Adrenal gland (tissue), 5 donors: ENCODE measurements around the gene SECISBP2.

Source experiments
- CTCF ChIP-seq, 6 experiments: fragments of 450-650 bp in 4 of 6; fragments of 200-600 bp in 2 of 6; sonication (generic) in 1 of 6; IDR thresholded peaks; 1 replicate in 5 of 6; 2 replicates in 1 of 6; pipeline versions ENCODE4 v1.5.1 to v1.8.0; 2016 to 2021; ENCODE audit warnings: antibody characterized with exemption in 6 of 6, mild to moderate bottlenecking in 2 of 6, moderate library complexity in 1 of 6
- POLR2A ChIP-seq, 2 donors: fragments of 450-650 bp; IDR thresholded peaks; one replicate each; pipeline ENCODE4 v1.6.1; 2017; ENCODE audit warnings: antibody characterized with exemption in 2 of 2, mild to moderate bottlenecking in 2 of 2, moderate library complexity in 1 of 2
- donor health status: DM: no; HTN: no; CAD: no.

GRCh38 chr9:89388084-89388867 lies 70.0 kb downstream of the SECISBP2 start:
- TF ChIP-seq POLR2A (IDR thresholded peaks at IDR 0.05) (peak in 1 of 2 donors; percentile 13), CTCF (IDR thresholded peaks at IDR 0.05) (peak in 1 of 6 experiments; percentile 17)
